HEK293T (cell line): Measurements from ENCODE around the gene SETDB2.

ENCODE experiments used
- FOXK2 ChIP-seq: fragments of 450-650 bp; IDR thresholded peaks from 2 replicates; pipeline ENCODE4 v1.6.1; 2016; ENCODE audit warnings: mild to moderate bottlenecking
- FOXM1 ChIP-seq: fragments of 450-650 bp; IDR thresholded peaks from 2 replicates; pipeline ENCODE4 v1.6.1; 2017; ENCODE audit warnings: mild to moderate bottlenecking, borderline replicate concordance
- HDGF ChIP-seq: fragments of 450-650 bp; IDR thresholded peaks from 2 replicates; pipeline ENCODE4 v1.6.1; 2017; ENCODE audit warnings: antibody characterized with exemption, borderline replicate concordance
- NFRKB ChIP-seq: fragments of 450-650 bp; IDR thresholded peaks from 2 replicates; pipeline ENCODE4 v1.6.1; 2016; ENCODE audit warnings: mild to moderate bottlenecking, moderate library complexity
- ZNF384 ChIP-seq: fragments of 450-650 bp; IDR thresholded peaks from 2 replicates; pipeline ENCODE4 v1.6.1; 2016

GRCh38 chr13:49464621-49465325 lies 20.7 kb downstream of the SETDB2 start:
- TF ChIP-seq FOXK2 (no peak), HDGF (no peak), FOXM1 (no peak), NFRKB (no peak), ZNF384 (no peak)
